Esophagus squamous epithelium (tissue), 5 donors: ENCODE measurements around the gene PRPF40B. TPM values are rescaled to one million over a fixed set of nuclear protein-coding genes. Genes with fewer than 3 reads are reported as not detected.

ENCODE experiments used
- DNase-seq: peaks from one replicate; lab custom pipeline; 2025; lab: John Stamatoyannopoulos, UW
- H3K27ac ChIP-seq, 4 donors: fragments of 200-600 bp; sonication (generic); one replicate each; pipeline ENCODE4 v1.5.1; 2016 to 2019; ENCODE audit warnings: mild to moderate bottlenecking in 1 of 4
- H3K27me3 ChIP-seq, 4 donors: fragments of 200-600 bp; sonication (generic); 1 replicate in 3 of 4; 2 replicates in 1 of 4; pipeline versions ENCODE4 v1.5.1 to v1.6.0; 2017 to 2021; ENCODE audit warnings: antibody characterized with exemption in 1 of 4
- H3K36me3 ChIP-seq, 3 donors: fragments of 200-600 bp; sonication (generic); one replicate each; pipeline ENCODE4 v1.5.1; 2016 to 2019
- H3K4me1 ChIP-seq, 3 donors: fragments of 200-600 bp; sonication (generic); one replicate each; pipeline ENCODE4 v1.5.1; 2017 to 2019
- H3K4me3 ChIP-seq, 4 donors: fragments of 200-600 bp; sonication (generic); 1 replicate in 3 of 4; 2 replicates in 1 of 4; pipeline ENCODE4 v1.5.1; 2016 to 2019; ENCODE audit warnings: mild to moderate bottlenecking in 2 of 4, moderate library complexity in 1 of 4
- H3K9me3 ChIP-seq, 3 donors: fragments of 200-600 bp; sonication (generic); one replicate each; pipeline ENCODE4 v1.5.1; 2016 to 2019
- CTCF ChIP-seq, 6 experiments: fragments of 450-650 bp in 4 of 6; fragments of 200-600 bp in 2 of 6; sonication (generic) in 2 of 6; IDR thresholded peaks; one replicate each; pipeline ENCODE4 v1.5.1; 2016 to 2019; ENCODE audit warnings: antibody characterized with exemption in 6 of 6, mild to moderate bottlenecking in 4 of 6, moderate library complexity in 4 of 6
- POLR2A ChIP-seq, 4 donors: fragments of 450-650 bp; IDR thresholded peaks; one replicate each; pipeline ENCODE4 v1.6.1; 2017; ENCODE audit warnings: antibody characterized with exemption in 4 of 4, mild to moderate bottlenecking in 4 of 4, moderate library complexity in 3 of 4
- WGBS, 2 donors: methylation state at CpG; one replicate each; pipeline ENCODE4 v1.1.5; 2018; 5-methylcytosine and 5-hydroxymethylcytosine counted together
- intact Hi-C: fragments of 100-400 bp; cut with DNase I; formaldehyde crosslinking; loops from one replicate; pipeline ENCODE4 v1.15.0; 2022
- total RNA-seq, 4 donors: library from RNA; depleted of rRNA; stranded (reverse); fragments of >200 nt; gene quantifications; one replicate each; pipeline ENCODE4 v1.1.0, GENCODE V29; 2016
- donor health status: DM: yes; HTN: yes; CAD: no.

The PRPF40B gene
- total RNA-seq, 4 donors from 2014 or later = 5.2 to 14.5 (median 10.2) TPM

- H3K27me3 ChIP-seq = no peaks in the 10 kb centered on the region
- peak overlapping the region; percentile 47 to 72 (median 60) for H3K4me3 ChIP-seq
- peaks cover 11 to 54% (median 23%) of the 10 kb centered on the region in 3 donors for H3K4me1 ChIP-seq
- no peaks in the 10 kb centered on the region for H3K36me3 ChIP-seq
- TF ChIP-seq CTCF (IDR thresholded peaks at IDR 0.05) (no peak), POLR2A (IDR thresholded peaks at IDR 0.05) (no peak)
- DNase-seq = no peak
- H3K9me3 ChIP-seq = no peaks in the 10 kb centered on the region
- 1% methylated on average over 15 to 22 of the region's 22 CpGs for WGBS, 2 donors
- peak overlapping the region; percentile 70 to 92 (median 88) for H3K27ac ChIP-seq
- intact Hi-C loops = no loop called here
Observed at GRCh38 chr12:49622501-49623141, 740 bp upstream of the PRPF40B start.

GRCh38 chr12:49624921-49625577 lies 1.7 kb downstream of the PRPF40B start:
- TF ChIP-seq POLR2A (IDR thresholded peaks at IDR 0.05) (no peak), CTCF (IDR thresholded peaks at IDR 0.05) (no peak)
- H3K36me3 ChIP-seq = no peaks in the 10 kb centered on the region
- WGBS, 2 donors = 30 to 40% methylated on average over 4 of the region's 4 CpGs
- H3K27me3 ChIP-seq = no peaks in the 10 kb centered on the region
- no peak for DNase-seq
- H3K27ac ChIP-seq = peak overlapping the region in 2 of 4 donors; percentile 31 to 89
- H3K4me3 ChIP-seq = no peak overlapping the region
- H3K9me3 ChIP-seq = no peaks in the 10 kb centered on the region
- intact Hi-C loops = no loop called here
- H3K4me1 ChIP-seq = peaks cover 11 to 45% (median 26%) of the 10 kb centered on the region in 3 donors

GRCh38 chr12:49626169-49626835 lies 2.9 kb downstream of the PRPF40B start:
- Histone ChIP-seq H3K27me3 (no peaks in the 10 kb centered on the region), H3K36me3 (peaks cover 0 to 1% (median 0%) of the 10 kb centered on the region in 3 donors), H3K4me1 (peaks cover 11 to 40% (median 26%) of the 10 kb centered on the region in 3 donors), H3K27ac (peak overlapping the region in 1 of 4 donors; percentile 3), H3K4me3 (no peak overlapping the region), H3K9me3 (no peaks in the 10 kb centered on the region)
- TF ChIP-seq POLR2A (IDR thresholded peaks at IDR 0.05) (no peak), CTCF (IDR thresholded peaks at IDR 0.05) (peak in 1 of 6 experiments; percentile 9)
- WGBS, 2 donors = 72 to 74% methylated on average over 6 of the region's 6 CpGs
- intact Hi-C loops = no loop called here
- no peak for DNase-seq

- H3K4me3 ChIP-seq = no peak overlapping the region
- H3K27me3 ChIP-seq = no peaks in the 10 kb centered on the region
- H3K9me3 ChIP-seq = no peaks in the 10 kb centered on the region
- H3K4me1 ChIP-seq = peaks cover 11 to 35% (median 21%) of the 10 kb centered on the region in 3 donors
- WGBS, 2 donors = 81 to 87% methylated on average over 1 of the region's 1 CpG
- no peak overlapping the region for H3K27ac ChIP-seq
- TF ChIP-seq CTCF (IDR thresholded peaks at IDR 0.05) (no peak), POLR2A (IDR thresholded peaks at IDR 0.05) (no peak)
- intact Hi-C loops = no loop called here
- H3K36me3 ChIP-seq = peaks cover 0 to 6% (median 0%) of the 10 kb centered on the region in 3 donors
- no peak for DNase-seq
Observed at GRCh38 chr12:49626836-49627235, 3.5 kb downstream of the PRPF40B start.
